Bronchial smooth muscle cell (primary cell): ENCODE results near the gene LDAH. TPM values are rescaled to one million over a fixed set of nuclear protein-coding genes. Genes with fewer than 3 reads are reported as not detected.

Experiments used
- total RNA-seq: library from RNA; depleted of rRNA; stranded (reverse); fragments of >200 nt; gene quantifications from 2 replicates; pipeline ENCODE4 v1.2.1, GENCODE V29; 2014

LDAH gene
- total RNA-seq, result 10.2 and 11.9 TPM in 2 replicates

GRCh38 chr2:20822535-20823490, at the start of gene LDAH:
LDAH (minus strand) TSS chr2:20823101; CDS start chr2:20801463, 21,638 bp downstream.

GRCh38 chr2:20666304-20667150, 156.4 kb downstream of the LDAH start, which contains the start of gene GDF7:
GDF7 (plus strand) TSS chr2:20667144; CDS start chr2:20667240, 96 bp downstream.

GRCh38 chr2:20650877-20651730, 171.8 kb downstream of the LDAH start, which contains the start of gene HS1BP3:
HS1BP3 (minus strand) TSS chr2:20651098; CDS start chr2:20651063, 35 bp downstream.

Other genes with a start within 250 kb of the LDAH start
- gene HS1BP3, start 172.0 kb downstream of the LDAH start, total RNA-seq, result 29.4 and 31.4 TPM in 2 replicates
- under 0.01 TPM in 2 replicates for gene GDF7, start 156.0 kb downstream of the LDAH start, total RNA-seq
- gene APOB, start 221.0 kb upstream of the LDAH start, total RNA-seq, result under 0.01 TPM in 1 of 2 replicates, not detected in the other